Activated CD8-positive, alpha-beta memory T cell treated with anti-CD3 and anti-CD28 coated beads for 24 hours (primary cell): Measurements from ENCODE around the gene SDCCAG8.

Experiments
- DNase-seq: peaks from one replicate; pipeline ENCODE4 v3.0.0-alpha.2; 2020

SDCCAG8 gene

GRCh38 chr1:243394601-243395464 lies 139.0 kb downstream of the SDCCAG8 start:
- DNase-seq = no peak

DNA sequence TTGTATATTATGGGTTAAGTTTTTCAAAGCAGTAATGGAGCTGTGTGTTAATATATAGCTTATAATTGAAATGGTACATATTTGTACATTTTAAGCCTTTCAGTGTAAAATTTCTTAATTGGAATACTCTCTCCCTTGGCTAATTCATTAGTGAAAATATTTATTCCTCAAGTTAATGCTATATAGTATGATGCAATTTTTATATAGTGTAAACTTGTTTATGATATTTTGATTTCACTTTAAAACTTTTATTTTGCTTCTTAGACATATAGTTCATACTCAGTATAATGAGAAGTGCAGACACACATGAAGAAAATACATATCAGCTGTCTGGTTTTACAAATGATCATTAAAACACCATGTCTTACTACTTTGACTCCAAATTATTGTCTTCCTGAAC lies 140.6 kb downstream of the SDCCAG8 start:
- DNase-seq = no peak

- no peak for DNase-seq
These were observed 141.0 kb downstream of the SDCCAG8 start for GRCh38 chr1:243396876-243397275.

DNA sequence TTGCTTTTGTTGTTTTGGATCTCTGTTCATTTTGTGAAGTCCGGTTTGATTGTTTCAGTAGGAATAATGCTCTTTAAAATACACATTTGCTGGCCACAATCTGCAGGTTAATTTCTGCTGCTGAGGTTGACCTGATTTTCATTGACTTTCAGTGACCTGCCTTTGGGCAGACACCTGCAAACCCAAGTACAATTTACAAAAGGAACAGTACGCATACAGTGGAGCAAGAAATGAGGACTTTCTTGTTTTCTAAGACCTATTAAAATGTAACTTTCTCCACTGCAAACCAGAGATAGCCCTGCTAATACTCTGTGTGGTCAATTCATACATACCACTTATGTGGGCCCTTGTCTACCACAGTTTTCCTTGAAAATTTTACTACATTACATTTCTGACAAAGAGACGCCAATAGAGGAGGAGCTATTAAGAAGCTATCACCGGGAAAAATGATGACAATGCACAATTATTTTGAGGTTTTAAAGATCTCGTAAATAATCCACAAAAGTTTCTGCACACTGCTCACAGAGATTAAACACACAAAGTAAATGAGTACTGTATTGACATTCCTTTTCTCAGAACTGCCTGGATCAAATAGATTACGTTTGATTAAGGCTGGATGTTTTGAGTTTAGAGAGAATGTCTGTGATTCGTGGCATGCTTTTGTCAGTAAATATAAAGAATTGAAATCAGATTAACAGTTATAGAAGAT lies 141.9 kb downstream of the SDCCAG8 start:
- DNase-seq = no peak

DNA sequence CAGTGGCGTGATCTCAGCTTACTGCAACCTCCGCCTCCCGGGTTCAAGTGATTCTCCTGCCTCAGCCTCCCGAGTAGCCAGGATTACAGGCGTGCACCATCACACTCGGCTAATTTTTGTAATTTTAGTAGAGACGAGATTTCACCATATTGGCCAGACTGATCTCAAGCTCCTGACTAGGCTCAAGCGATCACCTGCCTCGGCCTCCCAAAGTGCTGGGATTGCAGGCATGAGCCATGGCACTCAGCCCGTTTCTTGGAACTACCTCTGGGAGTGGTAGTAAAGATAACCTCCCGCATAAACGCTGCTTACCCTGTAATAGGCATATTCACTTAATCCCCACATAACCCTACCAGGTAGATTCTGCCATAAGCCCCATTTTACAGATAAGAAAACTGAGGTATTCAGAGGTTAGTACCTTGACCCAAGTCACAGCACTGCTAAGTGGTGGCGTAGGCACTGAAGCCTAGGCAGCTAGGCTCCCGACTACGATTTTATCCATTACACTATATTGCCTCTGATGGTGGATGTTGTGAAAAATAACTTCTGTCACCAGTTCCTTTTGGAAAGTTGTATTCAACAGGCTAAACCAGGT lies 143.8 kb downstream of the SDCCAG8 start:
- DNase-seq = no peak

DNA sequence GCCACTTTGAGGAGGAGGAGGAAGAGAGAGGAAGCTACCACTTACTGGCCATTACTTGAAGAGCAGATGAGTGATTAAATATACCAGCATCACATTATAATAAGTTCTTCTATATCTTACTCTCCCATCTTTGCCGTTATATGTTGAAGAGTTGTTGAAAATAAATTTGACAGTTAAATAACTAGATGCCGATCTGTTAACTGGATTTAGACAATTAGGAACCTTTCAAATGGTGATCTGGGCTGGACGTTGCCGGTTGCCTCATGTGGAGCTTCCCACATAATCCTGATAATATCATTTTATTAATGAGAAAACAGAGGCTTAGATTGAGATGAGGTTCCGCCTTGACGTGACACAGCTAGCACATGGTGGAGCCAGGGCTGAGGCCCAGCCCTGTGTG lies 147.0 kb downstream of the SDCCAG8 start:
- DNase-seq = no peak

DNA sequence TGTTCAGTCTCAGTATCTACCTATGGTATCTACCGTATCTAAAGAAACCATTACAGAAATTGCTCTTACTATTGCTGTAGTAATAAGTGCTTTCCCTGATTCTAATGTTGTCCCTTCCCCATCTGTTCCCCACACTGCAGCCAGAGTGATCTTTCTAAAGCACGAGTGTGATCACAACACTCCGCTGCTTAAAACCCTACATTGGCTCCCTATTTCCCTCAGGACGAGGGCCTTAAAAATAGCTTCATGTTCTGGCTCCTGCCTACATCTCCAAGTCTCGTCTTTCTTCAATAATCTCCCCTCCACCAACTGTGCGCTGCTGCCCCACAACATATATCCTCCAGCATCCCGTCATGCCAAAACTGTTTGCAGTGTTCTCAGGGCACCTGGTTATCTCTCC lies 150.6 kb downstream of the SDCCAG8 start:
- DNase-seq = no peak

GRCh38 chr1:243407284-243408018 lies 151.6 kb downstream of the SDCCAG8 start:
- no peak for DNase-seq

DNA sequence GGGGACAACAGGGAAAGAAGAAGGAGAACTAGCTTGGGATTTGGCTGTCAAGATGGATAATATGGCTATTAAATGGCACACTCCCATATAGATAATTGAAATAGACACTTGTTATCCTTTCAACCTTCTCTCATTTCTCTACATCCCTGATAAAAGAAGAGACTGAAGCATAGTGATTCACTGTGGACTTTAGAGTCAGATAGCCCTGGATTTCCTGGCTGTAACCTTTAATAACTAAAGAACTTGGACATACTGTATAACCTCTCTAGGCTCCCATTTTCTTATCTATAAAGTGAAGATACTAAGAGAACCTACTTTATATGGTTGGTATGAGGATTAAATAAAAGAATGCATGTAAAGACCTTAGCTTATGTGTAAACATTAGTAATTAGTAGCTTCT lies 152.6 kb downstream of the SDCCAG8 start:
- DNase-seq = no peak

GRCh38 chr1:243409284-243409683 lies 153.4 kb downstream of the SDCCAG8 start:
- no peak for DNase-seq

GRCh38 chr1:243411472-243411871 lies 155.6 kb downstream of the SDCCAG8 start:
- no peak for DNase-seq

GRCh38 chr1:243413431-243414151 lies 157.8 kb downstream of the SDCCAG8 start:
- DNase-seq = no peak

DNA sequence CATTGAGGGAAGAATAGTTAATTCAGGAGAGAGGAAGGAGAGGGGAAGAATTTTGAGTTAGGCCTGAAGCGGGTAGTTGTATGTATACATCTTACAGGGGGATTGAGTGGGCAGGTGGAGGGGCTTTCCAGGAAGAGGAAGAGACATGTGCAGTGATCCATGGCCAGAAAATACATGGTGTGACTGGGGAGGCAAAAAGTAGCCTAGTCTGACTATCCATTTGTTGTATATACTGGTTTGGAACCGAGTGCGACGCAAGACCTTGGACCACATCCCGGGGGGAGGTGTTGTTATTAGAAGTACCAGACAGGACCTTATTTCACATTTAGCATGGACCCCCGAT lies 158.3 kb downstream of the SDCCAG8 start:
- no peak for DNase-seq

GRCh38 chr1:243415663-243416408 lies 160.0 kb downstream of the SDCCAG8 start:
- DNase-seq = no peak

GRCh38 chr1:243416495-243416894 lies 160.7 kb downstream of the SDCCAG8 start:
- DNase-seq = no peak

- DNase-seq = no peak
These were observed 164.4 kb downstream of the SDCCAG8 start for GRCh38 chr1:243420016-243420945.

GRCh38 chr1:243420946-243421685 lies 165.3 kb downstream of the SDCCAG8 start:
- DNase-seq = no peak

GRCh38 chr1:243421784-243422183 lies 165.9 kb downstream of the SDCCAG8 start:
- DNase-seq = peak; percentile 61

DNA sequence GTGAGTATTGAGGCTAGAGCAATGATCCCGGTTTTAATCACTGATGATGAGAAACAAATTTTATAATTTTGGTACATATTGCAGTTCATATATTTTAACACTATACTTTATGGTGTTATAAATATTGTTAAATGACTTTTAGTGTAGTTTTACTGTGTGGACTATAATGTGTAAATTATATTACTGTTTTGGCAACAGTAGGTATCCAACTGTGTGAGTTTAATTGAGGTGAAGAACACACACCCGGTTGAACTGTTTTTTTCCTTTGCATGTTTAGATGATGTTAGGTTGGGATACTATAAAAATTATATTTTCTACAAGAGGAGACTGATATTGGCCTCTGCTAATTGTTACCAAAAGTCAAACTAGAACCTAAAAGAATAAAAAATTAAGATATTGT lies 166.5 kb downstream of the SDCCAG8 start:
- no peak for DNase-seq

GRCh38 chr1:243428084-243428483 lies 172.2 kb downstream of the SDCCAG8 start:
- no peak for DNase-seq
